ENCODE data around the gene TTF2.

GRCh38 chr1:117017648-117018047 is 42.5 kb upstream of the TTF2 start:
- no peak for TF ChIP-seq REST (IDR thresholded peaks at IDR 0.05; ENCODE audit: unreplicated experiment)
- TF ChIP-seq EZH2 (IDR thresholded peaks at IDR 0.05; ENCODE audit: low read depth, unreplicated experiment), result no peak
- TF ChIP-seq, protein P1, sequence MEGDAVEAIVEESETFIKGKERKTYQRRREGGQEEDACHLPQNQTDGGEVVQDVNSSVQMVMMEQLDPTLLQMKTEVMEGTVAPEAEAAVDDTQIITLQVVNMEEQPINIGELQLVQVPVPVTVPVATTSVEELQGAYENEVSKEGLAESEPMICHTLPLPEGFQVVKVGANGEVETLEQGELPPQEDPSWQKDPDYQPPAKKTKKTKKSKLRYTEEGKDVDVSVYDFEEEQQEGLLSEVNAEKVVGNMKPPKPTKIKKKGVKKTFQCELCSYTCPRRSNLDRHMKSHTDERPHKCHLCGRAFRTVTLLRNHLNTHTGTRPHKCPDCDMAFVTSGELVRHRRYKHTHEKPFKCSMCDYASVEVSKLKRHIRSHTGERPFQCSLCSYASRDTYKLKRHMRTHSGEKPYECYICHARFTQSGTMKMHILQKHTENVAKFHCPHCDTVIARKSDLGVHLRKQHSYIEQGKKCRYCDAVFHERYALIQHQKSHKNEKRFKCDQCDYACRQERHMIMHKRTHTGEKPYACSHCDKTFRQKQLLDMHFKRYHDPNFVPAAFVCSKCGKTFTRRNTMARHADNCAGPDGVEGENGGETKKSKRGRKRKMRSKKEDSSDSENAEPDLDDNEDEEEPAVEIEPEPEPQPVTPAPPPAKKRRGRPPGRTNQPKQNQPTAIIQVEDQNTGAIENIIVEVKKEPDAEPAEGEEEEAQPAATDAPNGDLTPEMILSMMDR (conservative IDR thresholded peaks at IDR 0.05; ENCODE audit: low read depth in 2 of 2), result no peak
- no peak for TF ChIP-seq ZNF114 (CRISPR knock-in tag; IDR thresholded peaks at IDR 0.05)
- no peak for TF ChIP-seq POLR2AphosphoS5 (IDR thresholded peaks at IDR 0.05; ENCODE audit: low read depth)
- TF ChIP-seq EZH2phosphoT487 (IDR thresholded peaks at IDR 0.05; ENCODE audit: unreplicated experiment), result no peak
- TF ChIP-seq CREB1 (CRISPR knock-in tag; IDR thresholded peaks at IDR 0.05; ENCODE audit: low read depth), result no peak
- TF ChIP-seq, protein P2, sequence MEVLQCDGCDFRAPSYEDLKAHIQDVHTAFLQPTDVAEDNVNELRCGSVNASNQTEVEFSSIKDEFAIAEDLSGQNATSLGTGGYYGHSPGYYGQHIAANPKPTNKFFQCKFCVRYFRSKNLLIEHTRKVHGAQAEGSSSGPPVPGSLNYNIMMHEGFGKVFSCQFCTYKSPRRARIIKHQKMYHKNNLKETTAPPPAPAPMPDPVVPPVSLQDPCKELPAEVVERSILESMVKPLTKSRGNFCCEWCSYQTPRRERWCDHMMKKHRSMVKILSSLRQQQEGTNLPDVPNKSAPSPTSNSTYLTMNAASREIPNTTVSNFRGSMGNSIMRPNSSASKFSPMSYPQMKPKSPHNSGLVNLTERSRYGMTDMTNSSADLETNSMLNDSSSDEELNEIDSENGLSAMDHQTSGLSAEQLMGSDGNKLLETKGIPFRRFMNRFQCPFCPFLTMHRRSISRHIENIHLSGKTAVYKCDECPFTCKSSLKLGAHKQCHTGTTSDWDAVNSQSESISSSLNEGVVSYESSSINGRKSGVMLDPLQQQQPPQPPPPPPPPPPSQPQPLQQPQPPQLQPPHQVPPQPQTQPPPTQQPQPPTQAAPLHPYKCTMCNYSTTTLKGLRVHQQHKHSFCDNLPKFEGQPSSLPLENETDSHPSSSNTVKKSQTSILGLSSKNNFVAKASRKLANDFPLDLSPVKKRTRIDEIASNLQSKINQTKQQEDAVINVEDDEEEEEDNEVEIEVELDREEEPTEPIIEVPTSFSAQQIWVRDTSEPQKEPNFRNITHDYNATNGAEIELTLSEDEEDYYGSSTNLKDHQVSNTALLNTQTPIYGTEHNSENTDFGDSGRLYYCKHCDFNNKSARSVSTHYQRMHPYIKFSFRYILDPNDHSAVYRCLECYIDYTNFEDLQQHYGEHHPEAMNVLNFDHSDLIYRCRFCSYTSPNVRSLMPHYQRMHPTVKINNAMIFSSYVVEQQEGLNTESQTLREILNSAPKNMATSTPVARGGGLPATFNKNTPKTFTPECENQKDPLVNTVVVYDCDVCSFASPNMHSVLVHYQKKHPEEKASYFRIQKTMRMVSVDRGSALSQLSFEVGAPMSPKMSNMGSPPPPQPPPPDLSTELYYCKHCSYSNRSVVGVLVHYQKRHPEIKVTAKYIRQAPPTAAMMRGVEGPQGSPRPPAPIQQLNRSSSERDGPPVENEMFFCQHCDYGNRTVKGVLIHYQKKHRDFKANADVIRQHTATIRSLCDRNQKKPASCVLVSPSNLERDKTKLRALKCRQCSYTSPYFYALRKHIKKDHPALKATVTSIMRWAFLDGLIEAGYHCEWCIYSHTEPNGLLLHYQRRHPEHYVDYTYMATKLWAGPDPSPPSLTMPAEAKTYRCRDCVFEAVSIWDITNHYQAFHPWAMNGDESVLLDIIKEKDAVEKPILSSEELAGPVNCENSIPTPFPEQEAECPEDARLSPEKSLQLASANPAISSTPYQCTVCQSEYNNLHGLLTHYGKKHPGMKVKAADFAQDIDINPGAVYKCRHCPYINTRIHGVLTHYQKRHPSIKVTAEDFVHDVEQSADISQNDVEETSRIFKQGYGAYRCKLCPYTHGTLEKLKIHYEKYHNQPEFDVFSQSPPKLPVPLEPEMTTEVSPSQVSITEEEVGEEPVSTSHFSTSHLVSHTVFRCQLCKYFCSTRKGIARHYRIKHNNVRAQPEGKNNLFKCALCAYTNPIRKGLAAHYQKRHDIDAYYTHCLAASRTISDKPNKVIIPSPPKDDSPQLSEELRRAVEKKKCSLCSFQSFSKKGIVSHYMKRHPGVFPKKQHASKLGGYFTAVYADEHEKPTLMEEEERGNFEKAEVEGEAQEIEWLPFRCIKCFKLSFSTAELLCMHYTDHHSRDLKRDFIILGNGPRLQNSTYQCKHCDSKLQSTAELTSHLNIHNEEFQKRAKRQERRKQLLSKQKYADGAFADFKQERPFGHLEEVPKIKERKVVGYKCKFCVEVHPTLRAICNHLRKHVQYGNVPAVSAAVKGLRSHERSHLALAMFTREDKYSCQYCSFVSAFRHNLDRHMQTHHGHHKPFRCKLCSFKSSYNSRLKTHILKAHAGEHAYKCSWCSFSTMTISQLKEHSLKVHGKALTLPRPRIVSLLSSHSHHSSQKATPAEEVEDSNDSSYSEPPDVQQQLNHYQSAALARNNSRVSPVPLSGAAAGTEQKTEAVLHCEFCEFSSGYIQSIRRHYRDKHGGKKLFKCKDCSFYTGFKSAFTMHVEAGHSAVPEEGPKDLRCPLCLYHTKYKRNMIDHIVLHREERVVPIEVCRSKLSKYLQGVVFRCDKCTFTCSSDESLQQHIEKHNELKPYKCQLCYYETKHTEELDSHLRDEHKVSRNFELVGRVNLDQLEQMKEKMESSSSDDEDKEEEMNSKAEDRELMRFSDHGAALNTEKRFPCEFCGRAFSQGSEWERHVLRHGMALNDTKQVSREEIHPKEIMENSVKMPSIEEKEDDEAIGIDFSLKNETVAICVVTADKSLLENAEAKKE (CRISPR knock-in tag; IDR thresholded peaks at IDR 0.05), result no peak
- no peak for TF ChIP-seq JUNB (IDR thresholded peaks at IDR 0.05; ENCODE audit: unreplicated experiment)
